ENCODE results near the gene ANGPTL4.
"Not testable (repeated sequence)": the region's sequence is repeated elsewhere in the genome, so short reads cannot be mapped to it uniquely, and the experiment has no call there.

ANGPTL4 gene

DNA sequence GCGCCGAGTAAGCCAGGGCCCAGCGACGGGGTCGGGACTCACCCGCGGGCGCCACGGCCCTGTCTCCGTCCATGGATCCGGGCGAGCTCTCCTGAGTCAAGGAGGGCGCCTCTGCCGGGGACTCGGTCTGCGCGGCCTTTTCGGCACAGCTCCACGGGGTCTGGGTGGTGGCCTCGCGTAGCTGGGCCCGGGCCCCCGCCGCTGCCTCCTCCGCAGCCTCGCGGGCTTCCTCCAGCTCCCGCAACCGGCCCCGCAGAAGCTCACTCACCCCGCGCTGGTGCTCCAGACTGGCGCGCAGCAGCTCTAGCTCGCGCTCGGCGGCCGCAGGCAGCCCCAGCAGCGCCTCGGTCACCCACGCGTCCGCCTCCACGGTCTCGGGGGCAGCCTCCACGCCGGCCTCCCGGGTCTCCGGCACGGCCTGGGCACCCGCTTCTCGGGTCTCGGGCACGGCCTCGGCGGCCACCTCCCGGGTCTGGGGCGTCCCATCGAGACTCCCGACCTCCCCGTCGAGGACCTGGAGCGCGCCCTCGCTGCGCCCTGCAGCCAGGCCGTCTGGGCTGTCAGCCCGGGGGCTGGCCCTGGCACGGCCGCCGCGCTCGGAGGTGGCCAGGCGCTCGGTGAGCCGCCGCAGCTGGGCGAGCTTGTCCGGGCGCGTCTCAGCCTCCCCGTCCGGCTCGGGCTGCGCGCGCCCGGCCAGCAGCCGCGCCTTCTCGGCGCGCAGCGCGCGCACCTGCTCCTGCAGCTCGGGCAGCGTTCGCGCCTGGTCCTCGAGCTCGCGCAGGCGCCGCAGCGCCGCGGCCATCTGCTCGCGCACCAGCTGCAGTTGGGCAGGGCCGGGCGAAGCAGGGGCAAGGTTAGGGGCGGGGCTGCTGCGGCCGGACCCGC lies 29.3 kb upstream of the ANGPTL4 start:
- peak in 10 of 58 donors; percentile 4 to 27 (median 12) for DNase-seq

DNA sequence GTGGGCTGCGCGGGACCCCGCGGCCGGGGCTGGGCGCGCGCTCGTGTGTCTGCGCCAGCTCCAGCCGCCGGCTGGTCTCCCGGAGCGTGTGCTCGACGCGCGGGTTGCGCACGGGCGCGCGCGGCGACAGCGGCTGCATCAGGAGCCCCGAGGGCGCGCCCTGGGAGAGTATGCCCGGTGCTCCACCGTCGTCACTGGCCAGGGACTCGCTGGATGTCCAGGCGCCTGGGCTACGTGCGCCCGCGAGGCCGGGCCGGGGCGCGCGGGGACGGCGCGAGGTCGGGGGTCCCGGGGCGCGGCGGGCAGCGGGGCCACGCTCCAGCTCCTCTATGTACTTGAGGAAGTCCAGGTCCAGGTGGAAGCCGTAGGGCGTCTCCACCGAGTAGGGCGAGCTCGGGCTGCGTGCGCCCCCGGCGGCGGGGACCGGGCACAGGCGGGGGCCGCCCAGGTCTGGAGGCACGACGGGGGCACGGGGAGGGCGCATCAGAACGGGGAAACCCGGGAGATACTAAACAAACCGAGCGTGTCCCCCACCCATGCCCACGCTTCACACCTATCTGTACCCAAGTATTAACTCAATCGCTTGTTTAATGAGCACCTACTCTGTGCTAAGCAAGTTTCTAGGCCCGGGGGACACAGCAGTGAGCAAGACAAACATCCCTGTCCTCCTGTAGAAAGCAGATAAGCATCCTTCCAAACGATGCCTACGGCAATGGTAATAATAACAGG lies 28.4 kb upstream of the ANGPTL4 start:
- no peak for DNase-seq

DNA sequence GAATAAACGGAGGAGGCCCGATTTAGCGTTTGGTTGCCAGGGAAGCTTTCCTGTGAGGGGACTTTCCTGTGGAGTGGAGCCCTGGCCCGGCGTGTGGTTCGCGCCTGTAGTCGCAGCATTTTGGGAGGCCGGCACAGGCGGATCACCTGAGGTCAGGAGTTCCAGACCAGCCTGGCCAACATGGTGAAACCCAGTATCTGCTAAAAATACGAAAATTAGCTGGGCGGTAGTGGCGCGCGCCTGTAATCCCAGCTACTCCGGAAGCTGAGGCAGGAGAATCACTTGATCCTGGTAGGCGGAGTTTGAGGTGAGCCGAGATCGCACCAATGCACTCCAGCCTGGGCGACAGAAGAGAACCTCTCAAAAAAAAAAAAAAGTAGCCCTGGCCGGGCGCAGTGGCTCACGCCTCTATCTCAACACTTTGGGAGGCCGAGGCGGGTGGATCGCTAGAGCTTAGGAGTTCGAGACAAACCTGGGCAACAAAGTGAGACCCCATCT lies 27.8 kb upstream of the ANGPTL4 start:
- DNase-seq: no peak

DNA sequence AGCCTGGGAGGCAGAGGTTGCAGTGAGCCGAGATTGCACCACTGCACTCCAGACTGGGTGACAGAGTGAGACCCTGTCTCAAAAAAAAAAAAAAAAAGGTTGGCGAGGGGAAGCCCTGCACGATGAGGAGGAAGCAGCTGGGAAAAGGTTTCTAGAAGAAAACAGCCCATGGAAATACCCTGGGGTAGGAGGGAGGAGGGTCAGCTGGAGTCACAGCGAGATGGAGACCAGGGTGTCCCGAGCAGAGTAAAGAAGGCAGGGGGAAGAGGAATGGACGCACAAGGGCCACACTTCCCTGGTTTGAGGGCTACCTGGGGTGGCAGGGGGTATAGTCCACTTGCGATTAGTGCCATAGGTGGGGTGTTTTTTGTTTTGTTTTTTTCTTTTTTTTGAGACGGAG lies 27.3 kb upstream of the ANGPTL4 start:
- DNase-seq: no peak

DNA sequence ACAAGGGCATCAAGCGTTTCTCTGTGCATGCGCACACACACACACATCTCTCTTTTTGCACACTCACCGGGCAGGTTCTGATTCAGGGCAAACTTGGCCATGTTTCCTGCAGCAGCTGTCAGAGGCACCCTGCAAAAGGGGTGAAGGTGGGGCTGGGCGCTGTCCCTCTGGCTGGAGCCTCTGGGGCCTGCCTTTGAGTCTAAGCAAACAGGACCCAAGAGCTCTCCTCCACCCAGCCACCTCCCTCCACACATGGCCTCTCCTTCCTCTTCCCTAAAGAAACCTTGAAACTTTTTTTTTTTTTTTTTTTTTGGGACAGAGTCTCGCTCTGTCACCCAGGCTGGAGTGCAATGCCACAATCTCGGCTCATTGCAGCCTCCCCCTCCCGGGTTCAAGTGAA lies 26.2 kb upstream of the ANGPTL4 start:
- no peak for DNase-seq

DNA sequence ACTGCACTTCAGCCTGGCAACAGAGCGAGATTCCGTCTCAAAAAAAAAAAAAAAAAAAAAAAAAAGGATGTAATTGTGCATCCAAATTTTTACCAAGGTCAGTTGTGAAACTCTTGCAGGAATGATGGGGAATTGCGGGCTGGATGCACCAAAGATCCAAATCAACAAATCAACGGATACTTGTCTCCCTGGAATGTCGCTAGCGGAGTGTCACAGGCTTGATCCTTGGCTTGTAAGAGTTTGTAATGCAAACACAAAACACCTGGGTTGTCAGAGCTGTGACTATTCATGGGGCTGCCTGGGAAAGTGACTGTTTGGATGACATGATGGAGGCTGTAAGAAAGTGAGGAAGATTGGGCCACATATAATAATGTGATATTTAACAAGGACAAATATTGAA lies 25.1 kb upstream of the ANGPTL4 start:
- no peak for DNase-seq

DNA sequence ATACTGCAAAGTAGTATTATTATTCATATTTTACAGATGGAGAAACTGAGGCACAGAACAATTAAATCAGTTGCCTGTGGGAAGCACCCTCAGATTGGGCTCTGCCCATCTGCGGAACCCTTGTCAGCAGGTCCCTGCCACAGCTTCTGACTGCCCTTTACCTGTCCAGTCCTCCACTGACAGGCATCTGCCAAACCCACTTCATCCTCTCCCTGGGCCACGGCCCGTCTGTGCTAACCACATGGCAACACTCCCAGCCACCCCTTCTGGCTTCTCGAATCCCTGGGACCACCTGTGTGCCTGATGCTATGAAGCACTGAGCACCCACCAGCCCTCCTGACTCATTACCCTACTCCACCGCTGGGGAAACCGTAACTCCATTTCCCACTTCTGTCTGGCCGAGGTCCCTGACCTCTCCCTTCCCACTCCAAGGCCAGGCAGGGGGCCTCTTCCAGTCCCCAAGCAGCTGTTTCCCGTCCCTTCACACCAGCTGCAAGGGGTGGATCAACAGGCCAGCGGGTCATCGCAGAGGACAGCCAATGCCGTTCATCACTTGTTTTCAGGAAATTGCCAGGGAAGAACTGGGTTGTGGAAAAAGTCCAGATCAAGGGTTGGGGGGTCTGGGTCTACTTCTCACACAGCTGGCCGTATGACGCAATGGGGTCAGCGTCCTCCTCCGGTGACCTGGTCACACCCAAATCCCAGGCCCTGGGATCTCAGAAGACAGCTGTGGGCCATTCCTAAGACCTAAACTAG lies 23.4 kb upstream of the ANGPTL4 start:
- no peak for DNase-seq

DNA sequence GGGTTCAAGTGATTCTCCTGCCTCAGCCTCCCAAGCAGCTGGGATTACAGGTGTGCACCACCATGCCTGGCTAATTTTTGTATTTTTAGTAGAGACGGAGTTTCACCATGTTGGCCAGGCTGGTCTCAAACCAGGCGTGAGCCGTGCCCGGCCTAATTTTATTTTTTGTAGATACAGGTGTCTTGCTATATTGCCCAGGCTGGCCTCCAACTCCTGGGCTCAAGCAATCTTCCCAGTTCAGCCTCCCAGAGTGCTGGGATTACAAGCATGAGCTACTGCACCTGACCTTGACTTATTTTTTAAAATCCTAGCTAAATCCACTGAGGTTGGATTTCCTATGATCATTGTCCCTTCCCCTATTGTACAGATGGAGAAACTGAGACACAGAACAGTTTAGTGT lies 22.5 kb upstream of the ANGPTL4 start:
- not testable (repeated sequence) for DNase-seq

DNA sequence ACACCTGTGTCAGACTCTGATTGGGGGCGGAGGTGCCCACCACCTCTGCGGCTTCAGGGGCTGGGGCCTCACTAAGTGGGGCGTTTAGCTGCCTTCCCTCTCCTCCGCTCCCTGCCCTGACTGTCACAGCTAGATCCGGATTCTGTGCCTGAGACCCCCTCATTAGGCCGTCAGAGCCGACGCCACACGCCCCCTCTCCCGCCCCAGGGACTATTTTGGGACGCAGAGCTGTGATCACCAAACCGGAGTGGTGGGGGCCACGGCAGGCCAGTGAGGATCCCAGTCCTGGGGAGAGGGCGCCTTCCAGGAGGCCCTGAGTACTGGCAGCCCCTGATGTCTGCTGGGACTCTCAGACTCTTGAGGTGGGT lies 21.7 kb upstream of the ANGPTL4 start:
- no peak for DNase-seq

DNA sequence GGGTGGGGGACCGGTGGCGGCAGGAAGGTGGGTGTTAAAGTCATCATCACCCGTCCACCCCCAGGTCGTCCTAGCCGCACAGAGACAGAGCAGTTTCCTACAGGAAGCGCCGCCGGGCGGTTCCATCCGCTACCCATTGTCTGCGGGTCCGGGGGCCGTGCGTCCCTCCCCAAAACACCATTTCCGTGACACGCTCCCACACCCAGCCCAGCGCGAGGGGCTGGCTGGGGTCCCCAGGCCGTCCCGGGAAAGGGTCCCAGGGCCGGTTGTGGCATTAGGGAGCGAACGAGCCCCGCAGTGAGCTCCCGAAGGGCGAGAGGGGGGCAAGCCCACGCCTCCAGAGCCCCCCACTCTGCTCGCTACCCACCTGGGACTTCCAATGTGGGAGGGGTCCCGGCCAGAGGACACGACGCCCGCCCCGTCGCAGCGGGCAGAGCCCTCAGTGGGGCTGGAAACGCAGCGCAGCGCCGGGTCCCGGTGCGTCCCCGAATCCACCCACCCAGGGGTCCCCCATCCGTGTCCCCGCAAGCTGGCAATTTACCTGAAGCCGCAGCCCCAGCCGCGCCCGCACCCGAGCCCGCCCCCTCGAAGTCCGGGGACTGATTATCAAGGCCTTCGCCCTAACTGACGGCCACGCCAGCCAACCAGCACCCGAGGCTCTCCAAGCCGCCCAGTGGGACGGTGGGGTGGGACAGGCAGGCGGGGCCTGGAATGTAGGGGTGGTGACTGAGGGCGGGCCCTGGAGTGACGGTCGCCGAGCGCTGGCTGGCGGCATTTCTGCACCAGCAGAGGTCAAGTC lies 21.1 kb upstream of the ANGPTL4 start, which contains the start of gene KANK3:
KANK3 (minus strand) TSS at position 579 of the 799 bp plus-strand sequence. CDS start 5,434 bp downstream, outside the sequence.
- DNase-seq: peak in 56 of 58 donors; percentile 10 to 93 (median 74)

DNA sequence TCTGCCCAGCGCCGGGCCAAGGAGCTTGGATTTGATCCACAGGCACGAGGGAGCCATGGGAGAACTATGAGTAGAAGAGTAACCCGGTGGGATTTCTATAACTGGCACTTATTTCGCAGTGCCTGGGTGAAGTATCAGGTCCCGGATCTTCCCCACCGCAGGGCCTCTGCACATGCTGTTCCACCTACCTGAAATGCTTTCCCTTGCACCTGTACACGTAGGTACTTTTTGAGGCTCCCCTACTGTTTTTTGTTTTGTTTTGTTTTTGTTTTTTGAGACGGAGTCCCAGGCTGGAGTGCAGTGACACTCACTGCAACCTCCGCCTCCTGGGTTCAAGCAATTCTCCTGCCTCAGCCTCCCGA lies 20.5 kb upstream of the ANGPTL4 start:
- no peak for DNase-seq

DNA sequence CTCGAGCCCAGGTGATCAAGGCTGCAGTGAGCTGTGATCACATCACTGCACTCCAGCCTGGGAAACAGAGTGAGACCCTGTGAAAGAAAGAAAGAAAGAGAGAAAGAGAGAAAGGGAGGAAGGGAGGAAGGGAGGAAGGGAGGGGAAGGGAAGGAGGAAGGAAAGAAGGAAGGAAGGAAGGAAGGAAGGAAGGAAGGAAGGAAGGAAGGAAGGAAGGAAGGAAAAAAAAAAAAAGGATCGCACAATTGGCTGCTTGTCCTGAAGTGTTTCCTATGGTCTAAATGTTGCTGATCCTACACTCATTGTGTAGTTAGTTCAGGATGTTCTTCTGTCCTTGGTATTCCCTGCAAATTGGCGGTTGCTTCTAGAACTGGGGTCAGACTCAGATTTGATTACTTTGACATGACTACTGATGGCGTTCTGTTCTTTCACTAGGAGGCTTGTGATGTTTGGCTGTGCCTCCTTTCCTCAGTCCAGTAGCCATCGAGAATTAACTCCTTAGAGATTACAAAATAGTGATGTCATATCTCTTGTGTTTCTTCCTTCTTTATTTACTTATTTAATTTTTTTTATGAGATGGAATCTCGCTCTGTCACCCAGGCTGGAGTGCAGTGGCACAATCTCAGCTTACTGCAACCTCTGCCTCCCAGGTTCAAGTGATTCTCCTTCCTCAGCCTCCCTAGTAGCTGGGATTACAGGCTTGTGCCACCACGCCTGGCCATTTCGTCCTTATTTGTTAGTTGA lies 14.2 kb upstream of the ANGPTL4 start:
- not testable (repeated sequence) for DNase-seq

DNA sequence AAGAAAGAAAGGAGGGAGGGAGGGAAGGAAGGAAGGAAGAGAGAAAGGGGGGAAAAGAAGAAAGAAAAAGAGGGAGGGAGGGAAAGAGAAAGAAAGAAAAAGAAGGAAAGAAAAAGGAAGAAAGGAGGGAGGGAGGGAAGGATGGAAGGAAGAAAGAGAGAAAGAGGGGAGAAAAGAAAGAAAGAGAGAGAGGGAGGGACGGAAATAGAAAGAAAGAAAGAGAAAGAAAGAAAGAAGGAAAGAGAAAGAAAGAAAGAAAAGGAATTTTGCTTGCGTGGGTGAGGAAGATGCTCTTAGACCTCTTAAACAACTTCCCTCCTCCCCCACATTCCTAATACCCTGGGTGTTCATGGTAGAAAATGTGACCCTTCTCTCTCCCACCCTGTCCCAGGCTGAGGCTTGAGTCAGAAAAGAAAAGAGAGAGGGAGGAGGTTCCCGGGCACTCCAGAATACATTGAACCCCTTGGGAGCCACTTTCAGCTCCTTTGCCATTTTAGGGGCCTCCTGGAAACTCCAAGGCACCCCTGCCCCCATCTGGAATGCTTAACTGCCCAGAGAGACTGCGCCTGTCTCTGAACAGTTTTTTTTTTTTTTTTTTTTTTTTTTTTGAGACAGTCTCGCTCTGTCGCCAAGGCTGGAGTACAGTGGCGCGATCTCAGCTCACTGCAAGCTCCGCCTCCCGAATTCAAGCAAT lies 11.7 kb upstream of the ANGPTL4 start:
- peak in 2 of 58 donors; percentile 7 to 8 for DNase-seq

DNA sequence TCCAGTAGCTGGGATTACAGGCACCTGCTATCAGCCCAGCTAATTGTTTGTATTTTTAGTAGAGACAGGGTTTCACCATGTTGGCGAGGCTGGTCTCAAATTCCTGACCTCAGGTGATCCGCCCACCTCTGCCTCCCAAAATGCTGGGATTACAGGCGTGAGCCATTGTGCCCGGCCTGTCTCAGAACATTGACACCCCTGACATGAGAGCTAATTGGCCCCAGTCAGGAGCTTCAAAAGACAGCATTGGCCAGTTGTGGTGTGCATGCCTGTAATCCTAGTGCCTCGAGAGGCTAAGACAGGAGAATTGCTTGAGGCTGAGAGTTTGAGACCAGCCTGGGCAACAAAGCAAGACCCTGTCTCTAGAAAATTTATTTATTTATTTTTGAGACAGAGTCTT lies 11.1 kb upstream of the ANGPTL4 start:
- DNase-seq: not testable (repeated sequence)

DNA sequence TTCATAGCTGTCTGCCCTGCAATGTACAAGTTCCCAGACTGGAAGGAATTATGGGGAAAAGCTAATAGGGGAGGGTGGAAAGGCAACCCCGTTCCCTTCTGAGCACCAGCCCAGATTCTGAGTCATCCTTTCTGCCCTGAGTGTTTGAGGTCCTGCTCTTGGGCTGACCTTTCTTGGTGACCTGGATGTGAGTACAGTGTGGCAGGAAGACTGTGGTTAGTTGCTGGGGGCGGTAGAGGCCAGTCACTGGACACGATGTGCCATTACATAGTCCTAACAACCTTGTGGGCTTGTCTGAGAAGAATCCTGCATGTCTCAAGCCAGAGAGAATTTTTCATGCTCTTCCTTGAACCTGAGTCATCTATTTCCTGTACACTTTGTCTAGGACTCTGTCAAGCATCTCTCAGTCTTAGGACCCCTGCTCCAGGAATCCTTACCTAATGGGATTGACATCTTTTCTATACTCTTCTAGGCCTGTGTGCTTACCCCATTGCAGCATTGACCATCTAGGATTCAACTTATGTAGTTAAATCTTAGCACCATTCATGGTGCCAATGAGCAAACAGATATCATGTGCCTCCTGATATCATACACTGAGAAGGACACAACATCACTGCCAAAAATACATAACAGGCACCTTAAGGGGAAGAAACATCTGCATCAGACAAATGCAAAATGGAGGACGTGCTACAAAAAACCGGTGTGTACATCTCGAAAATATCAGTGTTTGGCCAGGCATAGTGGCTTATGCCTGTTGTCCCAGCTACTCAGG lies 8.1 kb upstream of the ANGPTL4 start:
- DNase-seq: no peak

DNA sequence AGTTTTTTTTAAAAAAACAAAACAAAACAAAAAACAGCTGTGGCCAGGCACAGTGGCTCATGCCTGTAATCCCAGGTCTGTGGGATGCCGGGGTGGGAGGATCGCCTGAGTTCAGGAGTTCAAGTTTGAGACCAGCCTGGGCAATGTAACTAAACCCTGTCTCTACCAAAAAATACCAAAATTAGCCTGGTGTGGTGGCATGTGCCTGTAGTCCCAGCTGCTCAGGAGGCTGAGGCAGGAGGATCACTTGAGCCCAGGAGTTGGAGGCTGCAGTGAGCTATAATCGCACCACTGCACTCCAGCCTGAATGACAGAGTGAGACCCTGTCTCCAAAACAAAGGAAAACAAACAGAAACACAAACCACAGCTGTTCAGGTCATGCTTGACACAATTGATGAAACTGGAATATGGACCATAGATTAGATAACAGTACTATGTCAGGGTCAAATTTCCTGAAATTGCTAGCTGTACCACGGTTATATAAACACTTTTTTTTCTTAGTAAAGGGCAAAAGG lies 6.9 kb upstream of the ANGPTL4 start:
- DNase-seq: no peak

DNA sequence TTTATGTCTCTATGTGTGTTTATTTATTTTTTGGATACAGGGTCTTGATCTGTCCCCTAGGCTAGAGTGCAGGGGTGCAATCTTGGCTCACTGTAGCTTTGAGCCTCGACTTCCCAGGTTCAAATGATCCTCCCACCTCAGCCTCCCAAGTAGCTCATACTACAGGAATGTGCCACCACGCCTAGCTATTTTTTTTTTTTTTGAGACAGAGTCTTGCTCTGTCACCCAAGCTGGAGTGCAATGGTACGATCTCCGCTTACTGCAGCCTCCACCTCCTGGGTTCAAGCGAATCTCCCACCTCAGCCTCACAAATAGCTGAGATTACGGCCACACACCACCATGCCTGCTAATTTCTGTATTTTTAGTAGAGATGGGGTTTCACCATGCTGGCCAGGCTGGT lies 5.0 kb upstream of the ANGPTL4 start:
- DNase-seq: no peak

DNA sequence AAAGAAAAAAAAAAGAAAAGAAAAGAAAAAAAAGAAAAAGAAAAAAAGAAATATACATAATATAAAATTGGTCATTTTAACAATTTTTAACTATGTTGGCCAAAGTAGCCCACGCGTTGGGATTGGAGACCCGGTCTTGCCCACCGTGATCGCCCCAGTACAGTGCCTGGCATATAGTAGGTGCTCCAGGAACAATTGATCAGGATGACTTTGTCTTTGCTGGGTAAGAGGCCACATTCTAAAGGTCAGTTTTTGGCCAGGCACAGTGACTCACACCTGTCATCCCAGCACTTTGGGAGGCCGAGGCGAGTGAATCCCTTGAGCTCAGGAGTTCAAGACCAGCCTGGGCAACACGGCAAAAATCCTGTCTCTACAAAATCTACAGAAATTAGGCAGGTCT lies 3.8 kb upstream of the ANGPTL4 start:
- DNase-seq: no peak
